HepG2 (cell line): ENCODE results near the gene OR2A7. TPM values are rescaled to one million over a fixed set of nuclear protein-coding genes. Genes with fewer than 3 reads are reported as not detected.
"Not testable (repeated sequence)": the region's sequence is repeated elsewhere in the genome, so short reads cannot be mapped to it uniquely, and the experiment has no call there.

Source experiments
- ATAC-seq: fragments of 200-7000 bp; cut with Tn5 transposase; 3 replicates; pipeline ENCODE4 v1.9.1; 2020; ENCODE audit warnings: mild to moderate bottlenecking, moderate library complexity
- BruUV-seq: library from RNA; stranded (reverse); fragments of 400-500 nt; replicated peaks from 2 replicates; lab custom pipeline; 2021; lab: Mats Ljungman, UMichigan
- CTCF ChIA-PET: fragments of 300-600 bp; formaldehyde crosslinking; extraction: SDS; loops from one replicate; lab custom pipeline; 2021; ENCODE audit warnings: low total read pairs, inconsistent platforms, low intra/inter-chr PET ratio; lab: Yijun Ruan, JAX
- POLR2A ChIA-PET: fragments of 350-600 bp; sonication (Branson Sonifier 250); formaldehyde crosslinking; loops from one replicate; lab custom pipeline; 2020; ENCODE audit warnings: antibody characterized with exemption, inconsistent platforms; lab: Yijun Ruan, JAX
- DNase-seq: peaks from one replicate; pipeline ENCODE4 v3.0.0-alpha.2; 2015; ENCODE audit warnings: low spot score
- FAIRE-seq: peaks from 3 replicates; lab custom pipeline; 2011; peaks lifted over from hg19 to GRCh38; lab: Jason Lieb, UNC
- H2AFZ ChIP-seq: one replicate; pipeline ENCODE4 v1.6.1; 2011; ENCODE audit warnings: low read length, inconsistent platforms
- H3K27ac ChIP-seq: fragments of 300-600 bp; 3 replicates; pipeline ENCODE4 v1.8.0; 2011; ENCODE audit warnings: mixed run types, mild to moderate bottlenecking, mixed read lengths, low read length, inconsistent platforms; ENCODE audit not compliant: insufficient read depth; ENCODE audit errors: extremely low read length
- H3K27me3 ChIP-seq, 2 experiments: fragments of 200-600 bp in 1 of 2; 2 replicates in 1 of 2; 3 replicates in 1 of 2; pipeline versions ENCODE4 v1.6.0 to v1.8.0; 2011; ENCODE audit warnings: low read length in 2 of 2, mild to moderate bottlenecking in 2 of 2, moderate library complexity in 2 of 2, inconsistent platforms in 1 of 2; ENCODE audit not compliant: insufficient read depth in 2 of 2, control insufficient read depth in 1 of 2
- H3K36me3 ChIP-seq, 2 experiments: fragments of 200-600 bp in 1 of 2; replicated peaks in 1 of 2; 2 replicates in 1 of 2; 3 replicates in 1 of 2; pipeline versions ENCODE4 v1.5.1 to v1.8.0; 2011; ENCODE audit warnings: low read length in 2 of 2, inconsistent platforms in 1 of 2; ENCODE audit not compliant: insufficient read depth in 2 of 2, control insufficient read depth in 1 of 2
- H3K4me1 ChIP-seq: 2 replicates; pipeline ENCODE4 v1.5.1; 2012; ENCODE audit warnings: low read length, inconsistent platforms; ENCODE audit not compliant: insufficient read depth
- H3K4me2 ChIP-seq: 2 replicates; pipeline ENCODE4 v1.6.0; 2011; ENCODE audit warnings: low read depth, low read length, inconsistent platforms
- H3K4me3 ChIP-seq, 3 experiments: fragments of 200-600 bp in 1 of 3; sonication (generic), shearing (Covaris generic) in 1 of 3; replicated peaks in 1 of 3; 2 replicates each; pipeline ENCODE4 v1.5.1; 2011 to 2016; ENCODE audit warnings: low read length in 3 of 3, inconsistent platforms in 2 of 3, low read depth in 2 of 3, mild to moderate bottlenecking in 2 of 3, control low read depth in 1 of 3, mixed read lengths in 1 of 3; ENCODE audit not compliant: insufficient read depth in 1 of 3
- H3K79me2 ChIP-seq: one replicate; pipeline ENCODE4 v1.6.1; 2011; ENCODE audit warnings: low read length, inconsistent platforms; ENCODE audit not compliant: insufficient read depth
- H3K9ac ChIP-seq: 2 replicates; pipeline ENCODE4 v1.6.0; 2011; ENCODE audit warnings: mild to moderate bottlenecking, low read depth, low read length, inconsistent platforms; ENCODE audit not compliant: insufficient read depth
- H3K9me3 ChIP-seq: 2 replicates; pipeline ENCODE4 v1.5.1; 2012; ENCODE audit warnings: mild to moderate bottlenecking, low read length
- H4K20me1 ChIP-seq: 2 replicates; pipeline ENCODE4 v1.6.0; 2011; ENCODE audit warnings: inconsistent platforms, mild to moderate bottlenecking, low read length, moderate library complexity; ENCODE audit not compliant: insufficient read depth
- WGBS: methylation state at CpG from one replicate; pipeline ENCODE4 v1.1.6; 2017; ENCODE audit warnings: low lambda C conversion rate; 5-methylcytosine and 5-hydroxymethylcytosine counted together
- in situ Hi-C: cut with HindIII; loops from 2 replicates; pipeline ENCODE4 v1.10.0; 2017; ENCODE audit warnings: low pct_unique_long_range_greater_than_20kb; ENCODE audit not compliant: extremely low pct_ligation_motif_present
- intact Hi-C: fragments of 100-400 bp; cut with micrococcal nuclease; formaldehyde crosslinking; loops from one replicate; pipeline ENCODE4 v1.10.0; 2022; ENCODE audit not compliant: unreplicated experiment
- polyA plus RNA-seq, 8 experiments: library from polyadenylated mRNA; depleted of rRNA in 3 of 8; stranded (reverse) in 7 of 8; unstranded in 1 of 8; fragments of >200 nt; fragmentation: Illumina TruSeq in 4 of 8; extraction: Trizol in 4 of 8; gene quantifications; 2 replicates each; pipeline versions ENCODE4 v1.2.1 to v1.2.3, GENCODE V29; 2011 to 2016; ENCODE audit warnings: low read depth in 4 of 8, missing spikeins in 1 of 8, mixed read lengths in 1 of 8; ENCODE audit not compliant: insufficient read depth in 1 of 8
- total RNA-seq, 5 experiments: library from RNA; depleted of rRNA; stranded (reverse); fragments of >200 nt; fragmentation: Illumina TruSeq; extraction: Trizol; gene quantifications; 2 replicates each; pipeline ENCODE4 v1.2.3, GENCODE V29; 2016; ENCODE audit warnings: low read depth in 1 of 5

OR2A7 gene
- total and polyA plus RNA-seq, 2 of the 13 experiments (the other 11 are each of a cell fraction or from before 2014, with no cell fraction given), result not detected

- POLR2A ChIA-PET, intact Hi-C loops, H3K36me3 ChIP-seq, in situ Hi-C loops, H3K27ac ChIP-seq, H3K9me3 ChIP-seq, H3K9ac ChIP-seq, H4K20me1 ChIP-seq, H3K79me2 ChIP-seq, CTCF ChIA-PET, DNase-seq, FAIRE-seq, H2AFZ ChIP-seq, ATAC-seq, H3K4me3 ChIP-seq, H3K4me2 ChIP-seq, H3K4me1 ChIP-seq, BruUV-seq, H3K27me3 ChIP-seq: not testable (repeated sequence)
- WGBS, result 4% methylated on average over 2 of the region's 2 CpGs
Observed at GRCh38 chr7:144238530-144239082, 26.0 kb downstream of the OR2A7 start.

DNA sequence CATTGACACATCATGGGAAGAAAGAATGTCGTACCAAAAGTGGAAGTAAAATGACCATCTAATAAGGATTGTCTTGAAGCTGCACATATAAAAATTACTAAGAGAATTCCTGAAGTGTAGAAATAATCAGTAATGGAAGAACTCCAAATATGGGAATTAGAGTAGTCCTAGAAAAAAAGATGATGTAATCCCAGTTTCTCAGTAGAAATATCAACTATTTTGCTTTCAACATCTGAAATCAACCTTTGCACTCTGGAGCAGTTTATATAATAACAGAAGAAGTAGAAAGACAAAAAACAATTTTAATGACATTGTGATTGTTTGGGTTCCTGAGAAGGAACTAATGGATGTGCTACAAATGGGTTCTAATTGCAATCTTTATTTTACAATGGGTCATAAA, 31.6 kb downstream of the OR2A7 start:
- ATAC-seq, DNase-seq, H3K9me3 ChIP-seq, CTCF ChIA-PET, intact Hi-C loops, H3K4me3 ChIP-seq, FAIRE-seq, H3K4me2 ChIP-seq, H2AFZ ChIP-seq, BruUV-seq, H4K20me1 ChIP-seq, H3K27ac ChIP-seq, H3K4me1 ChIP-seq, H3K27me3 ChIP-seq, H3K9ac ChIP-seq, POLR2A ChIA-PET, H3K36me3 ChIP-seq, in situ Hi-C loops, H3K79me2 ChIP-seq: not testable (repeated sequence)
- WGBS, result 14% methylated on average over 1 of the region's 1 CpG

GRCh38 chr7:144231027-144231426, 33.6 kb downstream of the OR2A7 start:
- H3K9me3 ChIP-seq, H4K20me1 ChIP-seq, H3K36me3 ChIP-seq, H3K27ac ChIP-seq, H3K4me2 ChIP-seq, ATAC-seq, in situ Hi-C loops, BruUV-seq, H3K79me2 ChIP-seq, CTCF ChIA-PET, H3K4me1 ChIP-seq, DNase-seq, H3K27me3 ChIP-seq, POLR2A ChIA-PET, H3K4me3 ChIP-seq, FAIRE-seq, intact Hi-C loops, H2AFZ ChIP-seq, H3K9ac ChIP-seq: not testable (repeated sequence)
- no CpG with 5 or more reads among the region's 2 CpGs for WGBS

DNA sequence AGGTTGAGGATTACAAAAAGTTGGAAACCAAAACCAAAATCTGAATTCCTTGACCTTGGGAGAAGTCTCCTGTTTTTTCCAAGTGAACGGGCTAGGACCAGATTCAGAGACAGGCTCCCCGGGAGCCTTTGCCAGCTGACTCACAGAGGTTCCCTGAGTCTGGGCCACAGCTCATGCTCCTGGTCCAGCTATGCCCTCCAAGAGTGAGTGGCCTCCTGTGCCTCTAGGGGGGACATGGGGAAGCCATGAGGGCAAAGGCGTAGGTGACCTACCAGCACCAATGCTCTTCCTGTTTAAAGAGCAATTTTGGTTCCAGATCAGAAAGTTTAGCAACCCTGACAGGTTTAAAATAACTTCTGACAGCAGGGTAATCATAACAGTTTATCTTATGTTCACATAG, 35.8 kb downstream of the OR2A7 start:
- H3K27ac ChIP-seq, CTCF ChIA-PET, H3K4me2 ChIP-seq, FAIRE-seq, H3K9ac ChIP-seq, POLR2A ChIA-PET, BruUV-seq, H3K4me3 ChIP-seq, H4K20me1 ChIP-seq, intact Hi-C loops, ATAC-seq, H3K4me1 ChIP-seq, H3K9me3 ChIP-seq, in situ Hi-C loops, H3K36me3 ChIP-seq, H2AFZ ChIP-seq, H3K27me3 ChIP-seq, H3K79me2 ChIP-seq, DNase-seq: not testable (repeated sequence)
- 20% methylated on average over 1 of the region's 3 CpGs for WGBS
